Measurements from ENCODE around the gene EMP2. TPM values are rescaled to one million over a fixed set of nuclear protein-coding genes. Genes with fewer than 3 reads are reported as not detected.

The EMP2 gene
- total RNA-seq, 2 donors from 2014 or later: 19.0 to 20.7 TPM

DNA sequence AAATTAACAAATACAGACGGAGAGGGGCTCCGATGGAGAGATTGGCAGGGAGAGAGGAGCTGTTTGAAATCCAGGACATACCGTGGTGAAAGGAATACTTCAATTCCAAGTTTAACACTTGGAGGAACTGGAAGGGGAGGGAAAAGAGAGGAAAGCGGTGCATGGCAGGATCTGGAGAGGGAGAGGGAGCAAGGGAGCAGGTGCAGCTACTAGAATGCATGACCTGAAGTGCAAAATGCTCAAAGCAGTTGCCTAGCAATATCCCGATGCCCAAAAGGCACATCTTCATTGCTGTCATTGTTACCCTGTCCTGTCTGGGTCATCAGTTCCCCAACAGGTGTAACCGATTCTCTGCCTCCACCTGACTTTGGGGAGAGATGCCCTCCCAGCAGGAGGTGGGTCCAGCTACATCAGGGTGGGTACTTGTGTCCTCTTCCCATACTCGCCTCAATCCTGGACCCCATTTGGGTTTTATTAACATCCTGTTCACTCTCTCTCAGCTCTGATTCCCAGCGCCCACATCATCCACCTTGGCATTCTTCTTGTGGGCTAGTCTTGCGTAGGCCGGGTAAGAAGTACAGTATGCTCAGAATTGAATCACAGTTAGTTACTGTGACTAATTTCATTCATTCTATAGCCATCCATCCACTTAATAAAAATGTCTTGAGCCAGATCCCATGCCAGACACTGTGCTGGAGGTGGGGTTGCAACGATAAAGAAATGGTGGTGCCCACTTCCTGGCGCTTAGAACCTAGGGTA lies 37.4 kb upstream of the EMP2 start:
- H3K9ac ChIP-seq (ENCODE audit: extremely low read depth, low read length, poor library complexity, severe bottlenecking): no peak overlapping the region
- H3K4me3 Mint-ChIP-seq: no peak overlapping the region
- peaks cover 34% of the 10 kb centered on the region for H3K27me3 Mint-ChIP-seq (ENCODE audit: insufficient read depth)
- H3K27me3 ChIP-seq (ENCODE audit: control insufficient read depth, insufficient read depth, low read length, poor library complexity, severe bottlenecking): peaks cover 6% of the 10 kb centered on the region
- no peak for DNase-seq
- 79 to 80% methylated on average over 11 to 12 of the region's 12 CpGs for whole genome bisulfite sequencing, 2 experiments (ENCODE audit: insufficient coverage in 1 of 2, insufficient read length in 1 of 2)
- H3K9me3 ChIP-seq (ENCODE audit: control insufficient read depth, low read length): no peaks in the 10 kb centered on the region
- H3K4me3 ChIP-seq (ENCODE audit: low read length): no peak overlapping the region
- no peaks in the 10 kb centered on the region for H3K36me3 ChIP-seq (ENCODE audit: control insufficient read depth, insufficient read depth, low read length)
- peak overlapping the region; percentile 5 for H3K27ac ChIP-seq (ENCODE audit: low read depth, low read length)
- H3K4me1 ChIP-seq (ENCODE audit: control insufficient read depth, insufficient read depth, low read length): peaks cover 19% of the 10 kb centered on the region
- H3K36me3 Mint-ChIP-seq (ENCODE audit: low read depth): no peaks in the 10 kb centered on the region
- TF ChIP-seq, protein P1, sequence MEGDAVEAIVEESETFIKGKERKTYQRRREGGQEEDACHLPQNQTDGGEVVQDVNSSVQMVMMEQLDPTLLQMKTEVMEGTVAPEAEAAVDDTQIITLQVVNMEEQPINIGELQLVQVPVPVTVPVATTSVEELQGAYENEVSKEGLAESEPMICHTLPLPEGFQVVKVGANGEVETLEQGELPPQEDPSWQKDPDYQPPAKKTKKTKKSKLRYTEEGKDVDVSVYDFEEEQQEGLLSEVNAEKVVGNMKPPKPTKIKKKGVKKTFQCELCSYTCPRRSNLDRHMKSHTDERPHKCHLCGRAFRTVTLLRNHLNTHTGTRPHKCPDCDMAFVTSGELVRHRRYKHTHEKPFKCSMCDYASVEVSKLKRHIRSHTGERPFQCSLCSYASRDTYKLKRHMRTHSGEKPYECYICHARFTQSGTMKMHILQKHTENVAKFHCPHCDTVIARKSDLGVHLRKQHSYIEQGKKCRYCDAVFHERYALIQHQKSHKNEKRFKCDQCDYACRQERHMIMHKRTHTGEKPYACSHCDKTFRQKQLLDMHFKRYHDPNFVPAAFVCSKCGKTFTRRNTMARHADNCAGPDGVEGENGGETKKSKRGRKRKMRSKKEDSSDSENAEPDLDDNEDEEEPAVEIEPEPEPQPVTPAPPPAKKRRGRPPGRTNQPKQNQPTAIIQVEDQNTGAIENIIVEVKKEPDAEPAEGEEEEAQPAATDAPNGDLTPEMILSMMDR (conservative IDR thresholded peaks at IDR 0.05): no peak
- no peak overlapping the region for H3K27ac Mint-ChIP-seq
- no peaks in the 10 kb centered on the region for H3K9me3 Mint-ChIP-seq
- H3K4me1 Mint-ChIP-seq: peaks cover 36% of the 10 kb centered on the region

DNA sequence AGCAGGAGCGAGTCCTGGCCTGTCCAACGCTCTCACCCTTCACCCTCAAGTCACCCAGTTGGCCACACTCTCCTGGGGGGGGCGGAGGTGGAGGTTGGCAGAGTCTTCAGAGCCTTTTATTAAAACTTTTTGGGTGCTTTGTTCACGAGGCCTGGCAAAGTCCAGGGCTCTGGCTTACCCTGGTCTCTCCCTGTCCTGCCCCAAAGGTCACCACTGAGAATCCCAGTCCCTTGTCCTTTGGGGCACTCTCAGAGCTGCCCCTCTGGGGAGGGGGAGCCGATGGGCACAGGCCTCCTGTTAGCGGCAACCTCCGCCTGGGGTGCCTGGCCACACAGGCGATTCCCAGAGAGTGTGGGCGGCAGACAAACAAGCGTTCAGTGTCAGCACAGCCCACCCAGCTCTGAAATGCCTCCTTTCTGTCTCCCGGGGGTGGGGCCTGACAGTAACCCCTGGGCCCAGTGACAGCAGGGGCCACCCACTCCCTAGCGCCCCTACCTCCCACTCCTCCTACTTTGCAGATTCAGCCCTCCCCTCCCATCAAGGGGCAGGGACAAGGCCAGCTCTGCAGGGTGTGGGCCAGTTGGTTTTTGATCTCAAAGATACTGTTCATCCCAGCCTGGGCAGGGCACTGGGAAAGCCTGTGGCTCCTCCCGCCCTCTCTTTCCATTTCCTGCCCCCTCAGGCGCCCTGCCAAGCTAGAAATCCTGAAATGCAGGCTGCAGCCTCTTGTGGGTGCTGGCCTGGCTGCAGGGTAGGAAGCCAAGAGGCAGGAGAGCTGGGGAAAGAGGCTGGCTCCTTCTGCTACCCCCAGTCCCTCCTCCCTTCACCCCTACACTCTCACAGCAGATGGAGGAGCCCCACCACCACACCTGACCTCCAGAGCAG lies 36.6 kb upstream of the EMP2 start:
- Histone ChIP-seq H3K27me3 (ENCODE audit: control insufficient read depth, insufficient read depth, low read length, poor library complexity, severe bottlenecking) (peaks cover 6% of the 10 kb centered on the region), H3K27ac (ENCODE audit: low read depth, low read length) (peak overlapping the region; percentile 5), H3K9me3 (ENCODE audit: control insufficient read depth, low read length) (no peaks in the 10 kb centered on the region), H3K9ac (ENCODE audit: extremely low read depth, low read length, poor library complexity, severe bottlenecking) (no peak overlapping the region), H3K36me3 (ENCODE audit: control insufficient read depth, insufficient read depth, low read length) (no peaks in the 10 kb centered on the region), H3K4me1 (ENCODE audit: control insufficient read depth, insufficient read depth, low read length) (peaks cover 14% of the 10 kb centered on the region), H3K4me3 (ENCODE audit: low read length) (no peak overlapping the region)
- 38 to 49% methylated on average over 6 to 14 of the region's 14 CpGs for WGBS, 2 experiments (ENCODE audit: insufficient coverage in 1 of 2, insufficient read length in 1 of 2)
- peak; percentile 83 for DNase-seq
- Mint-ChIP-seq H3K27me3 (ENCODE audit: insufficient read depth) (peaks cover 34% of the 10 kb centered on the region), H3K4me1 (peaks cover 31% of the 10 kb centered on the region), H3K9me3 (no peaks in the 10 kb centered on the region), H3K27ac (no peak overlapping the region), H3K4me3 (no peak overlapping the region), H3K36me3 (ENCODE audit: low read depth) (no peaks in the 10 kb centered on the region)
- TF ChIP-seq, protein P1 (conservative IDR thresholded peaks at IDR 0.05): no peak

DNA sequence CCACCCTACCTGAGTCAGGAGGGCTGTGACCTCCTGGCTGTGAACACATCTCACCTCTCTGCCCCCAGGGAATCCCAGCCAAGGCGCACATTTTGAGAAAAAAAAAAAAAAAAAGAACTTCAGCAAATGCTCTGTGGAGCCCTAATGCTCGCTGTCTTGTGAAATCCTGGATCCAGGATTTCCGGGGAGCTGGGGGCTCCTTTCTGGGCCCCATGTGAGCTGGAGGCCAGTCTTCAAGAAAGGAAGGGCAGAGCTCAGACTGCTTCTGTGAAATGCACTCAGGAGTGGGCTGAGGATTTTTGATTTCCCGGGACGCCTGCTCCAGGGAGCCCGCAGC lies 36.0 kb upstream of the EMP2 start:
- Mint-ChIP-seq H3K4me3 (no peak overlapping the region), H3K9me3 (no peaks in the 10 kb centered on the region), H3K36me3 (ENCODE audit: low read depth) (no peaks in the 10 kb centered on the region), H3K27ac (no peak overlapping the region), H3K27me3 (ENCODE audit: insufficient read depth) (peaks cover 34% of the 10 kb centered on the region), H3K4me1 (peaks cover 29% of the 10 kb centered on the region)
- Histone ChIP-seq H3K4me3 (ENCODE audit: low read length) (no peak overlapping the region), H3K27me3 (ENCODE audit: control insufficient read depth, insufficient read depth, low read length, poor library complexity, severe bottlenecking) (peaks cover 6% of the 10 kb centered on the region), H3K9ac (ENCODE audit: extremely low read depth, low read length, poor library complexity, severe bottlenecking) (no peak overlapping the region), H3K4me1 (ENCODE audit: control insufficient read depth, insufficient read depth, low read length) (peaks cover 13% of the 10 kb centered on the region), H3K9me3 (ENCODE audit: control insufficient read depth, low read length) (no peaks in the 10 kb centered on the region), H3K27ac (ENCODE audit: low read depth, low read length) (no peak overlapping the region), H3K36me3 (ENCODE audit: control insufficient read depth, insufficient read depth, low read length) (no peaks in the 10 kb centered on the region)
- 76 to 77% methylated on average over 5 to 6 of the region's 6 CpGs for WGBS, 2 experiments (ENCODE audit: insufficient coverage in 1 of 2, insufficient read length in 1 of 2)
- TF ChIP-seq, protein P1 (conservative IDR thresholded peaks at IDR 0.05): no peak
- no peak for DNase-seq
